ENCODE data around the gene UNC5B.
A peak's percentile ranks its signal among the peaks of the same experiment; 100 is the strongest.

UNC5B gene

GRCh38 chr10:71324743-71325142, 112.4 kb downstream of the UNC5B start:
- TF ChIP-seq CTCF (IDR thresholded peaks at IDR 0.05; ENCODE audit: insufficient read depth, low read depth, low read length, missing control alignments): no peak
- no peak overlapping the region for H3K4me3 ChIP-seq (ENCODE audit: low read length)
- DNase-seq (ENCODE audit: low read depth): no peak

- H3K4me3 ChIP-seq (ENCODE audit: low read length): no peak overlapping the region
- TF ChIP-seq CTCF (IDR thresholded peaks at IDR 0.05; ENCODE audit: insufficient read depth, low read depth, low read length, missing control alignments): no peak
- DNase-seq (ENCODE audit: low read depth): no peak
Measured at GRCh38 chr10:71325267-71325666, 112.9 kb downstream of the UNC5B start.

GRCh38 chr10:71326464-71326881, 114.1 kb downstream of the UNC5B start:
- no peak overlapping the region for H3K4me3 ChIP-seq (ENCODE audit: low read length)
- TF ChIP-seq CTCF (IDR thresholded peaks at IDR 0.05; ENCODE audit: insufficient read depth, low read depth, low read length, missing control alignments): no peak
- no peak for DNase-seq (ENCODE audit: low read depth)

GRCh38 chr10:71330789-71331404, 118.5 kb downstream of the UNC5B start:
- H3K4me3 ChIP-seq (ENCODE audit: low read length): no peak overlapping the region
- TF ChIP-seq CTCF (IDR thresholded peaks at IDR 0.05; ENCODE audit: insufficient read depth, low read depth, low read length, missing control alignments): no peak
- no peak for DNase-seq (ENCODE audit: low read depth)

- DNase-seq (ENCODE audit: low read depth): peak; percentile 37
- H3K4me3 ChIP-seq (ENCODE audit: low read length): no peak overlapping the region
- no peak for TF ChIP-seq CTCF (IDR thresholded peaks at IDR 0.05; ENCODE audit: insufficient read depth, low read depth, low read length, missing control alignments)
Measured at GRCh38 chr10:71331736-71332135, 119.4 kb downstream of the UNC5B start.

- no peak for TF ChIP-seq CTCF (IDR thresholded peaks at IDR 0.05; ENCODE audit: insufficient read depth, low read depth, low read length, missing control alignments)
- H3K4me3 ChIP-seq (ENCODE audit: low read length): no peak overlapping the region
- DNase-seq (ENCODE audit: low read depth): no peak
Measured at GRCh38 chr10:71332466-71332865, 120.1 kb downstream of the UNC5B start.
